Sigmoid colon (tissue), 7 donors: Measurements from ENCODE around the gene PLPP4. TPM values are rescaled to one million over a fixed set of nuclear protein-coding genes. Genes with fewer than 3 reads are reported as not detected.

ENCODE experiments used
- DNase-seq: peaks from one replicate; pipeline ENCODE4 v3.0.0-alpha.2; 2019
- H3K27ac ChIP-seq, 4 donors: fragments of 200-600 bp; sonication (generic); one replicate each; pipeline ENCODE4 v1.5.1; 2016 to 2019; ENCODE audit warnings: mild to moderate bottlenecking in 1 of 4
- H3K27me3 ChIP-seq, 3 donors: fragments of 200-600 bp; sonication (generic); one replicate each; pipeline ENCODE4 v1.5.1; 2019; ENCODE audit warnings: mild to moderate bottlenecking in 1 of 3
- H3K36me3 ChIP-seq, 4 donors: fragments of 200-600 bp; sonication (generic); one replicate each; pipeline ENCODE4 v1.5.1; 2016 to 2019
- H3K4me1 ChIP-seq, 4 donors: fragments of 200-600 bp; sonication (generic); one replicate each; pipeline ENCODE4 v1.5.1; 2017 to 2019
- H3K4me3 ChIP-seq, 4 donors: fragments of 200-600 bp; sonication (generic); one replicate each; pipeline ENCODE4 v1.5.1; 2017 to 2019; ENCODE audit warnings: mild to moderate bottlenecking in 2 of 4, moderate library complexity in 1 of 4
- H3K9me3 ChIP-seq, 4 donors: fragments of 200-600 bp in 3 of 4; sonication (generic) in 3 of 4; one replicate each; pipeline versions ENCODE4 v1.5.1 to v1.6.1; 2013 to 2019
- CTCF ChIP-seq, 4 experiments: fragments of 450-650 bp in 3 of 4; fragments of 200-600 bp in 1 of 4; IDR thresholded peaks; one replicate each; pipeline ENCODE4 v1.5.1; 2016 to 2019; ENCODE audit warnings: antibody characterized with exemption in 4 of 4, mild to moderate bottlenecking in 3 of 4, moderate library complexity in 2 of 4
- EP300 ChIP-seq, 4 donors: sonication (generic); formaldehyde crosslinking; IDR thresholded peaks; one replicate each; pipeline ENCODE4 v1.6.1; 2017; ENCODE audit warnings: antibody characterized with exemption in 4 of 4
- POLR2A ChIP-seq, 2 donors: fragments of 450-650 bp; IDR thresholded peaks; one replicate each; pipeline ENCODE4 v1.6.1; 2016; ENCODE audit warnings: antibody characterized with exemption in 2 of 2, mild to moderate bottlenecking in 2 of 2, moderate library complexity in 2 of 2
- POLR2AphosphoS5 ChIP-seq, 4 donors: sonication (generic); formaldehyde crosslinking; IDR thresholded peaks; one replicate each; pipeline ENCODE4 v1.6.1; 2017; ENCODE audit warnings: antibody characterized with exemption in 4 of 4
- WGBS, 2 donors: extraction: QIAGEN DNeasy Blood & Tissue Kit; methylation state at CpG; one replicate each; pipeline ENCODE4 v1.1.7; 2013; 5-methylcytosine and 5-hydroxymethylcytosine counted together
- intact Hi-C: fragments of 100-400 bp; cut with DNase I; formaldehyde crosslinking; loops from one replicate; pipeline ENCODE4 v1.15.1; 2023
- polyA plus RNA-seq, 3 donors: library from polyadenylated mRNA; stranded (reverse); fragments of 200-250 nt; gene quantifications; one replicate each; pipeline ENCODE4 v1.2.3, GENCODE V29; 2013
- total RNA-seq, 4 donors: library from RNA; depleted of rRNA; stranded (reverse); fragments of >200 nt; gene quantifications; one replicate each; pipeline ENCODE4 v1.1.0, GENCODE V29; 2016
- donor health status: healthy with polysubstance abuse.
- donor health status: Bipolar disorder and iron deficiency.
- donor health status: healthy.

The PLPP4 gene
- total and polyA plus RNA-seq, 7 donors, result 0.96 to 3.2 (median 2.6) TPM; not detected in 2

GRCh38 chr10:120586471-120586872 lies 129.4 kb downstream of the PLPP4 start:
- intact Hi-C loops, result no loop called here
- no peak overlapping the region for H3K27ac ChIP-seq
- H3K4me3 ChIP-seq, result no peak overlapping the region
- no peaks in the 10 kb centered on the region for H3K36me3 ChIP-seq
- no peaks in the 10 kb centered on the region for H3K9me3 ChIP-seq
- WGBS, 2 donors, result 65 to 78% methylated on average over 3 of the region's 3 CpGs
- H3K4me1 ChIP-seq, result no peaks in the 10 kb centered on the region
- H3K27me3 ChIP-seq, result no peaks in the 10 kb centered on the region
- no peak for TF ChIP-seq CTCF (IDR thresholded peaks at IDR 0.05)
- TF ChIP-seq EP300 (IDR thresholded peaks at IDR 0.05), result no peak
- TF ChIP-seq POLR2A (IDR thresholded peaks at IDR 0.05), result no peak
- no peak for TF ChIP-seq POLR2AphosphoS5 (IDR thresholded peaks at IDR 0.05)
- DNase-seq, result no peak

- H3K9me3 ChIP-seq, result no peaks in the 10 kb centered on the region
- H3K27me3 ChIP-seq, result no peaks in the 10 kb centered on the region
- H3K36me3 ChIP-seq, result no peaks in the 10 kb centered on the region
- H3K27ac ChIP-seq, result no peak overlapping the region
- H3K4me3 ChIP-seq, result no peak overlapping the region
- intact Hi-C loops, result no loop called here
- TF ChIP-seq CTCF (IDR thresholded peaks at IDR 0.05), result no peak
- H3K4me1 ChIP-seq, result no peaks in the 10 kb centered on the region
- no peak for DNase-seq
- 80 to 88% methylated on average over 5 of the region's 5 CpGs for WGBS, 2 donors
Observed at GRCh38 chr10:120587061-120587460, 130.0 kb downstream of the PLPP4 start.

- DNase-seq, result no peak
- H3K27me3 ChIP-seq, result no peaks in the 10 kb centered on the region
- intact Hi-C loops, result no loop called here
- H3K36me3 ChIP-seq, result no peaks in the 10 kb centered on the region
- no peak for TF ChIP-seq POLR2A (IDR thresholded peaks at IDR 0.05)
- no peak for TF ChIP-seq CTCF (IDR thresholded peaks at IDR 0.05)
- H3K9me3 ChIP-seq, result no peaks in the 10 kb centered on the region
- no peak overlapping the region for H3K4me3 ChIP-seq
- no peak overlapping the region for H3K27ac ChIP-seq
- H3K4me1 ChIP-seq, result no peaks in the 10 kb centered on the region
- WGBS, 2 donors, result 52 to 65% methylated on average over 2 of the region's 2 CpGs
Observed at GRCh38 chr10:120588311-120588710, 131.3 kb downstream of the PLPP4 start.

GRCh38 chr10:120593693-120594092 lies 136.7 kb downstream of the PLPP4 start:
- no peaks in the 10 kb centered on the region for H3K9me3 ChIP-seq
- intact Hi-C loops, result no loop called here
- no peaks in the 10 kb centered on the region for H3K27me3 ChIP-seq
- no peaks in the 10 kb centered on the region for H3K36me3 ChIP-seq
- H3K27ac ChIP-seq, result no peak overlapping the region
- no peak for DNase-seq
- no peak for TF ChIP-seq EP300 (IDR thresholded peaks at IDR 0.05)
- H3K4me3 ChIP-seq, result no peak overlapping the region
- H3K4me1 ChIP-seq, result no peaks in the 10 kb centered on the region
- 95 to 96% methylated on average over 2 of the region's 2 CpGs for WGBS, 2 donors

- WGBS, 2 donors, result 64 to 81% methylated on average over 3 of the region's 3 CpGs
- DNase-seq, result no peak
- Histone ChIP-seq H3K4me1 (no peaks in the 10 kb centered on the region), H3K9me3 (no peaks in the 10 kb centered on the region), H3K36me3 (no peaks in the 10 kb centered on the region), H3K4me3 (no peak overlapping the region), H3K27ac (no peak overlapping the region), H3K27me3 (no peaks in the 10 kb centered on the region)
- TF ChIP-seq EP300 (IDR thresholded peaks at IDR 0.05), result no peak
- no peak for TF ChIP-seq CTCF (IDR thresholded peaks at IDR 0.05)
- TF ChIP-seq POLR2A (IDR thresholded peaks at IDR 0.05), result no peak
- intact Hi-C loops, result no loop called here
Observed at GRCh38 chr10:120597902-120598301, 140.9 kb downstream of the PLPP4 start.
